Mammary epithelial cell (primary cell): ENCODE data around the gene CYP2J2.

Experiments
- CTCF ChIP-seq, 2 donors: IDR thresholded peaks in 1 of 2; conservative IDR thresholded peaks in 1 of 2; 2 replicates each; pipeline ENCODE4 v1.5.1; 2011 to 2012; ENCODE audit warnings: inconsistent platforms in 2 of 2, low read length in 2 of 2, mild to moderate bottlenecking in 2 of 2, control low read depth in 1 of 2, low read depth in 1 of 2; ENCODE audit not compliant: insufficient read depth in 1 of 2; ENCODE audit errors: extremely low read depth in 1 of 2
- EZH2 ChIP-seq: IDR thresholded peaks from 2 replicates; pipeline ENCODE4 v1.6.1; 2012; ENCODE audit warnings: low read length, inconsistent platforms, borderline replicate concordance

GRCh38 chr1:59857679-59858354, 68.8 kb downstream of the CYP2J2 start:
- TF ChIP-seq CTCF (conservative IDR thresholded peaks at IDR 0.05 in 1 of 2, IDR thresholded peaks at IDR 0.05 in 1 of 2; ENCODE audit: extremely low read depth in 1 of 2, insufficient read depth in 1 of 2, low read depth in 1 of 2, low read length in 2 of 2) (no peak), EZH2 (no peak)
